Mesangial cell (primary cell): ENCODE data around the gene ZNF280B. TPM values are rescaled to one million over a fixed set of nuclear protein-coding genes. Genes with fewer than 3 reads are reported as not detected.

Experiments
- total RNA-seq: library from RNA; depleted of rRNA; stranded (reverse); fragments of >200 nt; gene quantifications from 2 replicates; pipeline ENCODE4 v1.2.3, GENCODE V29; 2015

Gene ZNF280B, protein sequence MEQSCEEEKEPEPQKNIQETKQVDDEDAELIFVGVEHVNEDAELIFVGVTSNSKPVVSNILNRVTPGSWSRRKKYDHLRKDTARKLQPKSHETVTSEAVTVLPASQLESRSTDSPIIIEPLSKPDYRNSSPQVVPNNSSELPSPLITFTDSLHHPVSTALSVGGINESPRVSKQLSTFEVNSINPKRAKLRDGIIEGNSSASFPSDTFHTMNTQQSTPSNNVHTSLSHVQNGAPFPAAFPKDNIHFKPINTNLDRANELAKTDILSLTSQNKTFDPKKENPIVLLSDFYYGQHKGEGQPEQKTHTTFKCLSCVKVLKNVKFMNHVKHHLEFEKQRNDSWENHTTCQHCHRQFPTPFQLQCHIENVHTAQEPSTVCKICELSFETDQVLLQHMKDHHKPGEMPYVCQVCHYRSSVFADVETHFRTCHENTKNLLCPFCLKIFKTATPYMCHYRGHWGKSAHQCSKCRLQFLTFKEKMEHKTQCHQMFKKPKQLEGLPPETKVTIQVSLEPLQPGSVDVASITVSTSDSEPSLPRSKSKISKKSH
- total RNA-seq: 1.8 and 2.0 TPM in 2 replicates

DNA sequence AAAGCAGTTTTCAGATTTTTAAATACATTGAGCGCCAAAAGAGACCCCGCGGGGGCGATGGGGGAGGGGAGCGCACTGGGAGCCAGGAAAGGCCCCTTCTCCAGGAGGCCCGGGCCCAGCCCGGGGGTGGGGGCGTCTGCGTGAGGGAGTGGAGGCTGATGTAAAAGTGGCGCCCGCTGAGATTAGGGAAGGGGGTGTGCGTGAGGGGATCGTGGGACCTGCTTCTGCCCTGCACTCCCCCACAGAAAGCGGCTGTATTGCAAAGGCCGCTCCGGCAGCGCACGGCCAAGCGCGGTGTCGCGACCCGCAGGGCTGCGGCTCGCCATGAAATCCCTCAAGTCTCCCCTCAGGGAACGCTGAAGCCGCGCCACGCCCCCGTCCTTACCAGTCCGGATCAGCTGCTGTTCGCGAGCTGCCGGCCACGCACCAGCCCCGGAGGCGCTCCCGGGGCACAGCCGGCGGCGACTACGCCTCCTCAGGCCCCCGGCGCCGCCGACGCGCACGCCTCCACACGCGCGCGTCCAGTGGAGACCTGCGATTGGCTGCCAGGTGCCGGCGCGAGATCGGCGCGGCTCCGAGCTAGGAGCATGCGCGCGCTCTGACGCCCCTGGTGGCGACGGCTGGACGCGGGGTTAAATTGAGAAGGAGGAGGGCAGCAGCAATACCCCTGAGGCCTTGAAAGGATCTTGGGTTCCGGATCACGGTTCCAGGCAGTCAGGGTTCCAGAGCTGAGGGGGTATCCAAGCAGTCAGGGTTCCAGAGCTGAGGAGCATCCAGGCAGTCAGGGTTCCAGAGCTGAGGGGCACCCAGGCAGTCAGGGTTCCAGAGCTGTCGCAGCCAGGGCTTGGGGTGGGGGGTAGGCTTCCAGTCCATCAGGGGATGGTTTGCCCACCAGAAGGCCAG, at the start of gene ZNF280B:
TSS of gene ZNF280B (minus strand) at position 469 of the 903 bp plus-strand sequence. CDS start 19,344 bp downstream, outside the sequence.

DNA sequence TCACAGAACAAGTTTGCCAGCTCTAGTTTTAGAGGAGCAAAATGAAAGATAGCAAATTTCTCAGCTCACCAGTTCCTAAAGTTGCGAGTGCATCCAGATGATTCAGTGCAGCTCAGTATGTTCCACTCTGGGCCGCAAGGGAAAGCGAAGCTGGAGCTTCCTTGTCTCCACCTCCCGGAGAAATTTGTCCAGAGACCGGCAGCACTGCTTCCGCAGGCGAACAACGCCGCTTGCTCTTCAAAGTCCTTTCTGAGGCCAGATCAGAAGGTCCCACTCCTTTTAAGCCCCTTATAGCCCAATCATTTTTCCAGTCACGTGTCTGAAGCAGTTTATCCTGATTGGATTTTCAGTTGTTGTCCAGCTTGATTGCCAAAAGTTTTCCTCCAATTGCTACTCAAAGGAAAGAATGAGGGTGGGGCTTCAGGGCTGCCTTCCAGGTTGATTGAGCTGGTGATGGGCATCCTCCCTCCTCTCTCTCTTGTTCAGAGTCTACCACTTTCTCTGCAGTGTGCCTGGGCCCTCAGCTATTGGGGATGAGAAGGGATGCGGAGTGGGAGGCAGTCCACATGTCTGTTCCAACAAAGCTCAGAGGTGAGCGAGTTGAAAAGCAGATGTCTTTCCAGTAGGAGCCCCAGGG, 11.6 kb upstream of the ZNF280B start, which contains the start of gene ZNF280A:
TSS of gene ZNF280A (minus strand) at position 251 of the 637 bp plus-strand sequence. CDS start 4,640 bp downstream, outside the sequence.

Other genes with a start within 250 kb of the ZNF280B start
- not detected in 2 replicates for gene ZNF280A, start 11.5 kb upstream of the ZNF280B start, total RNA-seq
- 2.8 and 4.2 TPM in 2 replicates for gene PRAME, start 50.5 kb upstream of the ZNF280B start, total RNA-seq
- not detected in 2 replicates for gene GGTLC2, start 135.9 kb upstream of the ZNF280B start, total RNA-seq